Activated CD8-positive, alpha-beta memory T cell treated with anti-CD3 and anti-CD28 coated beads, Interleukin-2, amount 50 U/mL, for 1 hour (primary cell): Measurements from ENCODE around the gene ZBTB48.

ENCODE experiments used
- DNase-seq: peaks from one replicate; pipeline ENCODE4 v3.0.0-alpha.2; 2020; ENCODE audit errors: extremely low read depth

ZBTB48 gene

GRCh38 chr1:6612641-6613360 lies 33.0 kb downstream of the ZBTB48 start:
- no peak for DNase-seq

- DNase-seq: peak; percentile 96
Observed at GRCh38 chr1:6613361-6614018, 33.7 kb downstream of the ZBTB48 start, which contains the start of gene PHF13. TSS of gene PHF13 (plus strand) at chr1:6613731. CDS start at chr1:6614067, 336 bp downstream.

DNA sequence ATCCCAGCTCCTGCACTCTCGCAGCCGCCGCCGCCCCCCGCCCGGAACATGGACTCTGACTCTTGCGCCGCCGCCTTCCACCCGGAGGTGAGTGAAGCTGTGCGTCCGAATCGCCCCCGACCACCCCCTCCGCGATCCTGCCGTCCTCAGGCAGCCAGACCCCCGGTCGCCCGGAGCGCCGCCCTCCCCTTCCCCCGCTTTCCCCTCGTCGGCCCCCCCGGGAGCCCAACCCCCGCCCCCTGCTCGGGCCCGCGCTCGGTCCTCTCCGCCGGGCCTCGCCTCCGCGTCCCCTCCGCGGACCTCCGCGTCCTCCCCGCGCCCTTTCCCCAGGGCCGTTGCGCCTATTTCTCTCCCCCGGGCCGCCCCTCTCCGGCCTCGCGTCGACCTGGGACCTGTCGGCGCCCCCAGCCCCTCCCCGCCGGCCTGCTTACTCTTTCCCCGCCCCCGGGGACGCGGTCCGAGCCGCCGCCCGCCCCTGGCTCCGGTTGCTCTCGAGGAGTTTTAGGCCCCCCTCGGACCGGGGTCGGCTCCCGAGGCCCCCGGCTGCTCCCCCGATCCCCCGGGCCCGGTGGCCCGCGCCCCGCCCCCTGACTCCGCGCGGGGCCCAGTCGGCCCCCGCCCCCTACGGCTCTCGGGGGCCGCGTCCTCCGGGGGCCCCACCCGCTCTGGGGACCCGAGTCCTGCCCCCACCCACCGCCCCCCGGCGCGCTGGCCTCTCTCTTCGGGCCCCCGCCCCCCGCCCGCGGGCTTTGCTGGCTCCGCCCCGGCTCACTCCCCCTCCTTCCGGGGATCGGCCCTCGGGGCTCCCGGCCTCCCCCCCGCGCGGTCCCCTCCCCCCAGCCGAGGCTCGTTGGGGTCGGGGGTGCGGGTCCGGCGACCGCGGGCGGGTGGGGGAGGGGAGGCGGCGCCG lies 34.5 kb downstream of the ZBTB48 start:
- no peak for DNase-seq

GRCh38 chr1:6614929-6615785 lies 35.4 kb downstream of the ZBTB48 start:
- no peak for DNase-seq

GRCh38 chr1:6619045-6619444 lies 39.3 kb downstream of the ZBTB48 start:
- no peak for DNase-seq

DNA sequence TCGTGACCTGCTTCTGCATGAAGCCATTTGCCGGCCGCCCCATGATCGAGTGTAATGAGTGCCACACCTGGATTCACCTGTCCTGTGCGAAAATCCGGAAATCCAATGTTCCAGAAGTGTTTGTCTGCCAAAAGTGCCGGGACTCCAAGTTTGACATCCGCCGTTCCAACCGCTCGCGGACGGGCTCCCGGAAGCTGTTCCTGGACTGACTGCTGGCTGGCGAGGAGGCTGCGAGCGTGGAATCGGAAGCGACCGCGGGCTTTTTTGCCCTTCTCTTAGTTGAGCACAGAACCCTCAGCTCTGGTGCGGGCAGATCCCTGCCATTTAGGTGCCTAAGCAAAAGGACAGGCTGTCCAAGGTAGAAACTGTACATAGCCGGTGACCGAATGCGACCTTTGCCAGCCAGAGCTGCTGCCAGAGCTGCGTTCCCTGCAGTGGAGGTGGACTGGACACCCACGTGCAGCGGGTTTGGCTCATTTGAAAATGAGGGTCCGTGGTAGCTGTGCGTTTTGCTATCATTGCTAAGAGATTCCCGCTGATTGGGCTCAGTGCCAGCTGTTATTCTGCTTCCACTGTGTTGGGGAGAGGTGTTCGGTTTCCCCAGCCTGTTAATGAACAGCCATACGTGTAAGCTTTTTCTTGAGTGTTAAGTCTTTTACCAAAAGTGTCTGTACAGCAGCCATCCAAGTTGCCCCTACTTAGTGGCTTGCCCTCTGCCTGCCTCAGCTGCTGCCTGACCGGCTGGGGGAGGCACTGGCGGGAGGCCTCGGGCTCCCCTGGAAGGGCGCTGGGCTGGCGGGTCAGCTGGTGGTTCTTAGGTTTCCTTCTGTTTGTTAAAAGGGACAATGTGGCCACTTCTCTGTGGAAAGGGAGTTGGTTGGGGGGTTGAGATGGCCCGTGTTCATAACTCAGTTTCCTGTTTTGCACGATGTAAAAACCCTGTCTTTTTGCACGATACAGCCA lies 41.9 kb downstream of the ZBTB48 start:
- DNase-seq: no peak

GRCh38 chr1:6622396-6623152 lies 42.8 kb downstream of the ZBTB48 start:
- no peak for DNase-seq

GRCh38 chr1:6623269-6623965 lies 43.6 kb downstream of the ZBTB48 start:
- DNase-seq: no peak

GRCh38 chr1:6624710-6625583 lies 45.2 kb downstream of the ZBTB48 start, which contains the start of gene THAP3:
TSS of gene THAP3 (plus strand) at chr1:6624868. CDS start at chr1:6625219, 351 bp downstream.
- DNase-seq: peak; percentile 78

DNA sequence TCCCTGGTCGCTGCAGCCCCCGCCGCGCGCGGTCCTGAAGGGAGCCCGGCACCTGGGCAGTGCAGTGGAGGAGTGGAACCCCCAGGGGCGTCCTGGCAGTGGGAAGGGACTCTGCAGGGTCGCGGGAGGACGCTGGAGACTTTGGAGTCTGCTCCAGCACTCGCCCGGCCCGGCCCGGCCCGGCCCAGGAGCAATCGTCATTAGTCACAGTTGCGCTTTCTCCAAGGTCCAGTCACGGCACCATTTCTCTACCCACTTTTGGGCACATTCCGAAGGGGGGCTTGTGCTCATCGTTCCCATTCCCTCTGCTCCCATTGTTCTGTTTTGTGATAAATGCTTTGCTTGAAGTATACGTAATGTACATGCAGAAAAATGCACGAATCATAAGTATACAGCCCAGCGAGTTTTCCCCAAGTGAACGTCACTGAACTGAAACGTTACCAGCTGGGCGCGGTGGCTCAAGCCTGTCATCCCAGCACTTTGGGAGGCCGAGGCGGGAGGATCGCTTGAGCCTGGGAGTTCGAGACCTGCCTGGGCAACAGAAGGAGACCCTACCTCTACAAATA lies 45.9 kb downstream of the ZBTB48 start:
- DNase-seq: no peak

DNA sequence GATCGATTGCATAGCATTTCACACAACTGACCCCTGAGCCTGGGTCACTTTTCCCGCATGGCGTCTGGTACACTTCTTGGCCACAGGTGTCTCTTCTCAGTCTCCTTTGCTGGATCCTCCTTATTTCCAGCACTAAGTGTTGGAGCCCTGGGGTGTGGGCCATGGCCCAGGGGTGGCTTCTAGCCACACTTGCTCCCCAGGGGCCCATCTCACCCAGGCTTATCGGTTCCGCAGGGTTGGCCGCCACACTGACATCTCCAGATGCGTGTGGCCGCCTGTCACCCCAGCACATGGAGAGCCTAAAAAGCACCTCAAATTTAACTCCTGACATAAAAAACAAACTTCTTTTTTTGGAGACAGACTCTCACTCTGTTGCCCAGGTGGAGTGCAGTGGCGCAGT lies 47.2 kb downstream of the ZBTB48 start:
- DNase-seq: no peak

- DNase-seq: no peak
Observed at GRCh38 chr1:6627841-6628545, 48.2 kb downstream of the ZBTB48 start.

DNA sequence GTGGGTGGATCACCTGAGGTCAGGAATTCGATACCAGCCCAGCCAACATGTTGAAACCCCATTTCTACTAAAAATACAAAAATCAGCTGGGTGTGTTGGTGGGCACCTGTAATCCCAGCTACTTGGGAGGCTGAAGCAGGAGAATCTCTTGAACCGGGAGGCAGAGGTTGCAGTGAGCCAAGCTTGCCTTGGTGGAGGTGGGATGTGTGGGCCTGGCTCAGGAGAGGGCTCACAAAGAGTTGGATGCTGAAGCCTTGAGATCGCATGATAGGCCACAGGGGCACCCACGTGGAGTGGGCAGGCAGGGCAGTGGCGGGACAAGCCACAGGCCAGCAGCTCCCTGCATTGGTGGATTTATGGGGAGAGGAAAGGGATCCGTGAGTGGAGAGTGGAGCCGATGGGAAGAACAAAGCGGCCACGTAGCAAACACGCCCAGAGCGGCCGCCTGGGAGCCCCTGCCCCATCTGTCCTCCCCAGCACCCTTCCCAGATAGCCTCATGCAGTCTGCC lies 49.2 kb downstream of the ZBTB48 start:
- DNase-seq: no peak

GRCh38 chr1:6630027-6630426 lies 50.2 kb downstream of the ZBTB48 start:
- no peak for DNase-seq

GRCh38 chr1:6631058-6631457 lies 51.3 kb downstream of the ZBTB48 start:
- DNase-seq: no peak
